Keratinocyte (primary cell): Measurements from ENCODE around the gene TRIM38. TPM values are rescaled to one million over a fixed set of nuclear protein-coding genes. Genes with fewer than 3 reads are reported as not detected.

ENCODE experiments used
- DNase-seq: peaks from one replicate; pipeline ENCODE4 v3.0.0-alpha.2; 2011; ENCODE audit warnings: low read depth, missing footprints, low spot score
- FAIRE-seq: peaks from 2 replicates; lab custom pipeline; 2011; peaks lifted over from hg19 to GRCh38; lab: Jason Lieb, UNC
- H2AFZ ChIP-seq: 2 replicates; pipeline ENCODE4 v1.6.0; 2012; ENCODE audit warnings: low read length, control low read depth, inconsistent platforms; ENCODE audit not compliant: control insufficient read depth
- H3K27ac ChIP-seq: 2 replicates; pipeline ENCODE4 v1.5.1; 2011; ENCODE audit warnings: low read length; ENCODE audit not compliant: control insufficient read depth, insufficient read depth
- H3K27me3 ChIP-seq: 3 replicates; pipeline ENCODE4 v1.6.0; 2011; ENCODE audit warnings: low read length; ENCODE audit not compliant: control insufficient read depth, insufficient read depth; ENCODE audit errors: extremely low read depth
- H3K36me3 ChIP-seq, 2 experiments: 2 replicates in 1 of 2; 3 replicates in 1 of 2; pipeline ENCODE4 v1.5.1; 2011; ENCODE audit warnings: low read length in 2 of 2, mild to moderate bottlenecking in 1 of 2; ENCODE audit not compliant: control insufficient read depth in 2 of 2, insufficient read depth in 2 of 2; ENCODE audit errors: extremely low read depth in 1 of 2
- H3K4me1 ChIP-seq: 3 replicates; pipeline ENCODE4 v1.5.1; 2011; ENCODE audit warnings: low read length; ENCODE audit not compliant: control insufficient read depth, insufficient read depth; ENCODE audit errors: extremely low read depth
- H3K4me2 ChIP-seq: 3 replicates; pipeline ENCODE4 v1.6.0; 2011; ENCODE audit warnings: low read depth, low read length; ENCODE audit not compliant: control insufficient read depth, insufficient read depth; ENCODE audit errors: extremely low read depth
- H3K4me3 ChIP-seq, 3 experiments: fragments of 200-600 bp in 1 of 3; sonication (generic) in 1 of 3; 2 replicates in 2 of 3; 3 replicates in 1 of 3; pipeline ENCODE4 v1.5.1; 2011 to 2016; ENCODE audit warnings: low read length in 3 of 3, mild to moderate bottlenecking in 3 of 3, control low read depth in 2 of 3, inconsistent platforms in 1 of 3, low read depth in 1 of 3, mixed read lengths in 1 of 3, mixed run types in 1 of 3, moderate library complexity in 1 of 3; ENCODE audit not compliant: control insufficient read depth in 2 of 3, insufficient read depth in 2 of 3; ENCODE audit errors: extremely low read depth in 1 of 3
- H3K79me2 ChIP-seq: 2 replicates; pipeline ENCODE4 v1.6.0; 2012; ENCODE audit warnings: low read length; ENCODE audit not compliant: control insufficient read depth, insufficient read depth
- H3K9ac ChIP-seq: 3 replicates; pipeline ENCODE4 v1.6.0; 2011; ENCODE audit warnings: low read length; ENCODE audit not compliant: control insufficient read depth, insufficient read depth; ENCODE audit errors: extremely low read depth
- H3K9me1 ChIP-seq: 3 replicates; pipeline ENCODE4 v1.6.0; 2011; ENCODE audit warnings: low read length; ENCODE audit not compliant: control insufficient read depth, insufficient read depth; ENCODE audit errors: extremely low read depth
- H3K9me3 ChIP-seq: 2 replicates; pipeline ENCODE4 v1.5.1; 2012; ENCODE audit warnings: low read depth, low read length; ENCODE audit not compliant: control insufficient read depth
- H4K20me1 ChIP-seq: 3 replicates; pipeline ENCODE4 v1.6.0; 2011; ENCODE audit warnings: low read length; ENCODE audit not compliant: control insufficient read depth, insufficient read depth; ENCODE audit errors: extremely low read depth
- CTCF ChIP-seq, 3 experiments: IDR thresholded peaks in 1 of 3; conservative IDR thresholded peaks in 1 of 3; optimal IDR thresholded peaks in 1 of 3; 2 replicates in 2 of 3; 3 replicates in 1 of 3; pipeline versions ENCODE3 to v1.5.1; 2011; ENCODE audit warnings: low read length in 3 of 3, mild to moderate bottlenecking in 3 of 3, moderate library complexity in 2 of 3, control low read depth in 1 of 3, inconsistent platforms in 1 of 3; ENCODE audit not compliant: insufficient read depth in 2 of 3; ENCODE audit errors: extremely low read depth in 1 of 3
- EZH2 ChIP-seq: IDR thresholded peaks from one replicate; pipeline ENCODE4 v1.6.1; 2012; ENCODE audit warnings: inconsistent platforms, mild to moderate bottlenecking, low read length, moderate library complexity
- dilution Hi-C: fragments of 300-500 bp; cut with MboI; formaldehyde crosslinking; loops from one replicate; pipeline ENCODE4 v1.7.0; 2020; ENCODE audit warnings: low sequenced_read_pairs; ENCODE audit not compliant: extremely low pct_ligation_motif_present
- polyA plus RNA-seq, 5 experiments: library from polyadenylated mRNA; depleted of rRNA in 3 of 5; stranded (reverse) in 3 of 5; stranded (forward) in 1 of 5; unstranded in 1 of 5; fragments of >200 nt; gene quantifications; 1 replicate in 1 of 5; 2 replicates in 3 of 5; 3 replicates in 1 of 5; pipeline versions ENCODE4 v1.2.1 to v1.2.3, GENCODE V29; 2011 to 2012; ENCODE audit warnings: missing spikeins in 2 of 5, low read depth in 1 of 5, low replicate concordance in 1 of 5

The TRIM38 gene
- polyA plus RNA-seq, 1 donor (not counting 4 experiments of a cell fraction or from before 2014, with no cell fraction given) = 7.8 TPM

DNA sequence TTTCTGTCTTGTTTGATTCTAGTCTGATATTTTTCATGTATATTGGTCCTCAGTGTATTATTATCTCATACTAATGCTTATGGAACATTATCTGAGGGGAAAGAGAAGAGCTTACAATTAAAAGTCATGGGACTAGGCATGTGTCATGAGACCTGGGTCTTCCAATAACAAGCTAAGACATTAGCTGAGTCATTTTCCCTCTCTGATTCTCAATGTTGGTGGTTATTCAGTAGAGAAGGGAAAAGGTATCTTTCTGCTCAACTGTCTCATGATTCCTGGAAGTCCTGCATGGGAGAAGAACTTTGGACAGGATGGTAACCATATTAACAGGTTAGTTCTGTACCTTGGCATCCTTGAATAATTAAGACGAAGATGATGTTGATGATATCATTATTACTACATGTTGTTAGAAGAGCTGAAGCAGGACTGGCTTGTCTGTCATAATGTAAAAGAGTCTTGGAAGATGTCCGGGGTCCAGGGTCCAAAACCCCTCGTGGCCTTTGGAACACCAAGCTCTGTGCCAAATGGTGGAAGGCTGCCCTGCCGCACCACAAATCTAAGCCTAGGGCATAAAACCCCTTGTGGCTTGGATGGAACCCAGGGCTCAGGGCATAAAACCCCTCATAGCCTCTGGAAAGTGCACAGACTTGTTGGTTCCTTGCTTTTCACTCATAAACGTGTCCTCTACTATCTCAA is 19.1 kb downstream of the TRIM38 start:
- Histone ChIP-seq H3K36me3 (peaks cover 16 to 19% of the 10 kb centered on the region in 2 experiments), H3K4me1 (no peaks in the 10 kb centered on the region), H3K9me1 (no peaks in the 10 kb centered on the region), H3K9ac (no peak overlapping the region), H3K27me3 (no peaks in the 10 kb centered on the region), H3K27ac (no peak overlapping the region), H3K4me3 (no peak overlapping the region), H4K20me1 (no peaks in the 10 kb centered on the region), H2AFZ (no peak overlapping the region), H3K4me2 (no peak overlapping the region), H3K9me3 (no peaks in the 10 kb centered on the region), H3K79me2 (no peaks in the 10 kb centered on the region)
- dilution Hi-C loops = no loop called here
- no peak for TF ChIP-seq CTCF (optimal IDR thresholded peaks at IDR 0.05 in 1 of 3, IDR thresholded peaks at IDR 0.05 in 1 of 3, conservative IDR thresholded peaks at IDR 0.05 in 1 of 3; ENCODE audit: extremely low read depth in 1 of 3, insufficient read depth in 2 of 3, low read length in 3 of 3)
- no peak for TF ChIP-seq EZH2
- no peak for DNase-seq
- no peak for FAIRE-seq

GRCh38 chr6:25984265-25984664 is 21.7 kb downstream of the TRIM38 start:
- no peaks in the 10 kb centered on the region for H3K9me1 ChIP-seq
- H3K4me3 ChIP-seq = no peak overlapping the region
- H4K20me1 ChIP-seq = no peaks in the 10 kb centered on the region
- no peak overlapping the region for H3K4me2 ChIP-seq
- H3K9me3 ChIP-seq = no peaks in the 10 kb centered on the region
- H3K79me2 ChIP-seq = no peaks in the 10 kb centered on the region
- FAIRE-seq (no peak), DNase-seq (no peak)
- no peak for TF ChIP-seq EZH2
- TF ChIP-seq CTCF (optimal IDR thresholded peaks at IDR 0.05 in 1 of 3, IDR thresholded peaks at IDR 0.05 in 1 of 3, conservative IDR thresholded peaks at IDR 0.05 in 1 of 3; ENCODE audit: extremely low read depth in 1 of 3, insufficient read depth in 2 of 3, low read length in 3 of 3) = no peak
- H3K9ac ChIP-seq = no peak overlapping the region
- dilution Hi-C loops = no loop called here
- H3K36me3 ChIP-seq = peaks cover 14 to 16% of the 10 kb centered on the region in 2 experiments
- no peak overlapping the region for H2AFZ ChIP-seq
- H3K27me3 ChIP-seq = no peaks in the 10 kb centered on the region
- H3K27ac ChIP-seq = no peak overlapping the region
- no peaks in the 10 kb centered on the region for H3K4me1 ChIP-seq
